ENCODE data around the gene CLPTM1.
"Not testable (repeated sequence)": the region's sequence is repeated elsewhere in the genome, so short reads cannot be mapped to it uniquely, and the experiment has no call there.

The CLPTM1 gene

DNA sequence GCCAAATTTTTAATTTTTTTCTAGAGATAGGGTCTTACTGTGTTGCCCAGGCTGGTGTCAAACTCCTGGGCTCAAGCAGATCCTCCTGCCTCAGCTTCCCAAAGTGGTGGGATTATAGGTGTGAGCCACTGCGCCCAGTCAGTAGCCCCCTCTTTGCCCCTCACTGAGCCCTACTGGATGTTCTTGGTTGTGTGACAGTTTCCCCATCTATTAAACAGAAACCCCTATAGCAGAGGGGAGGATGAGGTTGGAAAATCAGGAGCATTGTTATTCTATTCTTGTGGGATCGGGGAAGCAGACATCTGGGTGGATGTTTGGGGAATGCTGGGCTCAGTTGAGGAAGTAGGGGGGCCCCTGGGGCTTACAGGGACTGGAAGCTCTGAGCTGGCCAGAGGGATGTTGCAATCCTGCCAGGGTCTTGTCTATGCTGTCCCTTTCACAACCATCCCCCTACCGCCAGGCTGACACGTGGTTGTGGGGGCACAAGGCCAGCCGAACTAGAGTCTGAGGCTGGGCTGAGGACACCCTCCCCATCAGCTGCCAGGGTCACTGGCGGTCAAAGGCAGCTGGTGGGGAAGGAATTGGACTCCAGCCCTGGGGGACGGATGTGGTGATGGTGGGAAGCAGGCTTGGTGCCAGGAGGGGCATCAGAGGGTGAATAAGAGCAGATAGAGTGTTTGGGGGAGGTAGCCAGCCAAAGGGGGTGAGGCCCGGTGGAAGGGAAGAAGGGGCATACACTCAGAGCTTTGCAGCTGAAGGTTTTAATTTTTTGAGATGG lies 29.9 kb upstream of the CLPTM1 start:
- no peak for TF ChIP-seq ZNF274 (IDR thresholded peaks at IDR 0.05; ENCODE audit: low read depth, low read length)

DNA sequence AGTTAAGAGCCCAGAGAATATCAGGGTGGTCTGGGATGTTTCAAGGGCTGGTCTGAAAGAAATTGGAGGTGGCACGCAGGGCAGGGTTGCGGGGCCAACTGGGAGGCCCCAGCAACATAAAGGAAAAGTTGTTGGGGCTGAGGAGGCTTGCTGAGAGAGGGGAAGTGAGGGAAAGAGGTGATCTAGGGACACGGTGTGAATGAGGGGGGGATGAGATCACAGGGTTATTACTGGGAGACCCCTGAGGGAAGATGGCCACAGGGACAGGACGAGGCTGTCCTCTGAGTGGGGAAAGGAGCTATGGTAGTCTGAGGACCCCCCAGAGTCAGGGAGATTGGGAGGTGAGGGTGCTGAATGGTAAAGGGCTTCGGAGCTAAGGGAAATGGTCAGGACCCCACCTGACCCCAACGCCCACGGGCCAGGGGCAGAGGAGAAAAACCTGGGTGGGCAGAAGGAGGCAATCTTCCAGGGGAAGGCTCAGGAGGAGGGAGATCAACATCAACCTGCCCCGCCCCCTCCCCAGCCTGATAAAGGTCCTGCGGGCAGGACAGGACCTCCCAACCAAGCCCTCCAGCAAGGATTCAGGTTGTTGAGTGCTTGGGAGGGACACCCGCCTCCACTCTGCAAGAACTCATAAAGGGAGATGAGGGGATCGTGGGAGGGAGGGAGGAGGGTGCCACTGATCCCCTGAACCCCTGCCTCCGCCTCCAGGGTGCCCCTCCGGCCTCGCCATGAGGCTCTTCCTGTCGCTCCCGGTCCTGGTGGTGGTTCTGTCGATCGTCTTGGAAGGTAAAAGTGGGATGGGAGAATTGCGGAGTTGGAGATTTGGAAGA lies 28.7 kb upstream of the CLPTM1 start:
- H3K4me3 ChIP-seq (ENCODE audit: low read length), result not testable (repeated sequence)

More for the DNA sequence above, 29.9 kb upstream of the CLPTM1 start:
- no peak overlapping the region for H3K4me3 ChIP-seq (ENCODE audit: low read length)

DNA sequence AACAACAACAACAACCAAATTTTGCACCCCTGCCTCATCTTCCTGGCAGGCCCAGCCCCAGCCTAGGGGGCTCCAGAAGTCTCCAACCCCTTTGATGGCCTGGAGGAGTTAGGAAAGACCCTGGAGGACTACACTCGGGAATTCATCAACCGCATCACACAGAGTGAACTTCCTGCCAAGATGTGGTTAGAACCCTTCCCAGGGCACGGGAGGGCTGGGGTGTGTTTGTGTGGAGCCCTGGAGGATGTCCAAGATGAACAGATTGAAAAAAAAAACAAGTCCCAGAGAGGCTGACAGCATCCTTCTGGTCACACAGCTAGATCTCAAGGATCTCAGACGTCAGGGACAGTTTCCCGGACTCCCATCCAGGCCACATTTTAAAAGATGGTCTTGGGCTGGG lies 27.4 kb upstream of the CLPTM1 start:
- TF ChIP-seq ZNF274 (IDR thresholded peaks at IDR 0.05; ENCODE audit: low read depth, low read length), result no peak

DNA sequence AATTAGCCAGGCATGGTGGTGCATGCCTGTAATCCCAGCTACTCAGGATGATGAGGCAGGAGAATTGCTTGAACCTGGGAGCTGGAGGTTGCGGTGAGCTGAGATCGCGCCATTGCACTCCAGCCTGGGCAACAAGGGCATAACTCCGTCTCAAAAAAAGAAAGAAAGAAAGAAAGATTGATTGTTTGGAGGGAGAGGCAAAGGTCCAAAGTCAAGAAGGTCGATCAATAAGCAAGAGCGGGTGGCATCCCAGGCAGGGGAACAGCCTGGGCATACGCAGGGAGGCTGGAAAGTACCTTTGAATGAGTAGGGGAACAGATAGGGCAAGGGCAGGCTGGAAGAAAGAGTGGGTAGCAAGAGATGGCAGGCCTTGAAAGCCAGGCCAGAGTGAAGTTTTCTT lies 25.1 kb upstream of the CLPTM1 start:
- no peak for TF ChIP-seq ZNF274 (IDR thresholded peaks at IDR 0.05; ENCODE audit: low read depth, low read length)
- no peak overlapping the region for H3K4me3 ChIP-seq (ENCODE audit: low read length)

More for the DNA sequence above, 27.4 kb upstream of the CLPTM1 start:
- H3K4me3 ChIP-seq (ENCODE audit: low read length), result no peak overlapping the region

DNA sequence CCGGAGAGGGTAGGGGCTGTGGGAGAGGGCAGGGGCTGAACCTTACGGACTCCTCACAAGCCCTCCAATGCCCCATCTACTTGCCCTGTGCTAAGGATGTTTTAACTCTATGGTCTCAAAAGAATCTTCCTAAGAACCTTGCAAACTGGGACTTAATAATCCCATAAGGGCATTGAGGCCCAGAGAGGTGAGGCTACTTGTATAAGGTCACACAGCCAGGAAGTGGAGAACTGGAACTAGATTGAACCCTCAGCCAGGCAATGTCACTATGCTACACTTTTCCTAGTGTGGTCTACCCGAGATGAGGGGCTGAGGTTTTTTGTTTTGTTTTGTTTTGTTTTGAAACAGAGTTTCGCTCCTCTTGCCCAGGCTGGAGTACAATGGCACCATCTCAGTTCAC lies 23.6 kb upstream of the CLPTM1 start:
- TF ChIP-seq ZNF274 (IDR thresholded peaks at IDR 0.05; ENCODE audit: low read depth, low read length), result no peak
- H3K4me3 ChIP-seq (ENCODE audit: low read length), result no peak overlapping the region

DNA sequence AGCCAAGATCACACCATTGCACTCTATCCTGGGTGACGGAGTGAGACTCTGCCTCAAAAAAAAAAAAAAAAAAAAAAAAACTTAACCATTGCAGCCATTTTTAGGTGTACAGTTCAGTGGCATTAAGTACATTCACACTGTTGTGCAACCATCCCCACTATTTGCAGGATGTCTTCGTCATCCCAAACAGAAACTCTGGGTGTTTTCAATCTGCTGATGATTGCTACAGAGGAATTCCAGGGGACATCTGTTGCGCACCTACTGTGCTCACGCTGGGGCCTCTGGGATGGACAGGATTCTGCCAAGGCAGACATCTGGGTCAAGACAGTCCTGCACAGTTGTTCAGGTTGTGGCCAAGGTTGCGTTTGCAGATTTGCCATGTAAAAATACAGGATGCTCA lies 15.5 kb upstream of the CLPTM1 start:
- TF ChIP-seq ZNF274 (IDR thresholded peaks at IDR 0.05; ENCODE audit: low read depth, low read length), result no peak
- H3K4me3 ChIP-seq (ENCODE audit: low read length), result no peak overlapping the region

DNA sequence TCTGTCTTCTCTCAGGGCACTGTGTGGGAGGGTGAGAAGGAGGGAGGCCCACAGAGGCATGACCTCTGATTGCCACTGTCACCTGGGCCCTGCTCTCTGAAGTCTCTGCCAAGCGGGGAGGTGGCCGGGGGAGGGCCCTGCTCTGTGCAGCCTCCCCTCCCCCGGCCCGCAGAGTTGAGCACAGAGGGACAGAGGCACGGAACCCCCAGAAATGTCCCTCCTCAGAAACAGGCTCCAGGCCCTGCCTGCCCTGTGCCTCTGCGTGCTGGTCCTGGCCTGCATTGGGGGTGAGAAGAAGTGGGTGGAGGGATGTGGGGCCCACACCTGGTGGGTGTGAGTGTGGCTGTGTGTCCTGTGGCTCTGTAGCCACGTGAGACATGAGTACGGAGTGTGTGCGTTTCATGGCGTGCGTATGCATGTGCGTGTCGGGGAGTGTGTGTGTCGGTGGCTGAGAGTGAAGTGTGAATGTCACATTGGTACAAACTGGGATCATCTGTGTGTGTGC lies 13.1 kb upstream of the CLPTM1 start, which contains the start of gene APOC4:
Gene APOC4 (plus strand): TSS at position 171 of the 505 bp plus-strand sequence. CDS start 41 bp downstream, at position 212.
- no peak for TF ChIP-seq ZNF274 (IDR thresholded peaks at IDR 0.05; ENCODE audit: low read depth, low read length)
- no peak within 1 kb of the TSS for H3K4me3 ChIP-seq (ENCODE audit: low read length)

DNA sequence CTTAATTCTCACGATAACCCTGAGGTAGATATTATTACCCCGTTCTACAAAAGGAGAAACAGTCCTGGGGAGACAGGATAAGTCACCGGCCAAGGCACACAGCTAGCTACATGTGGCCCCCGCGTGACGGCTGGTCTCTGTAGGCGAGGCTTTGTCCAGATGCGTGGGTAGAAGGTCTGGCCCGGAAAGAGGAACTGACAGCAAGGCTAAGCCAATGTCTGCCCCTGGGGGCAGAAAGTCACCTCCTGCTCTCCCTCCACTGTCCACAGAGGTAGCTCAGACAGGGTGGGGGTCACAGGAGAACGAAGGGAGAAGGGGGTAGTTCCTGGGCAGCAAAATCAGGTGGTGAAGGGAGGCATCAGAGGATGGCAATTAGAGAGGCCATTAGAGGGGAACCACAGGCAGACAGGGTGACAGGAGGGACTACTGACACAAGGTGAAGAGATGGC lies 11.4 kb upstream of the CLPTM1 start:
- no peak for TF ChIP-seq ZNF274 (IDR thresholded peaks at IDR 0.05; ENCODE audit: low read depth, low read length)
- H3K4me3 ChIP-seq (ENCODE audit: low read length), result no peak overlapping the region

DNA sequence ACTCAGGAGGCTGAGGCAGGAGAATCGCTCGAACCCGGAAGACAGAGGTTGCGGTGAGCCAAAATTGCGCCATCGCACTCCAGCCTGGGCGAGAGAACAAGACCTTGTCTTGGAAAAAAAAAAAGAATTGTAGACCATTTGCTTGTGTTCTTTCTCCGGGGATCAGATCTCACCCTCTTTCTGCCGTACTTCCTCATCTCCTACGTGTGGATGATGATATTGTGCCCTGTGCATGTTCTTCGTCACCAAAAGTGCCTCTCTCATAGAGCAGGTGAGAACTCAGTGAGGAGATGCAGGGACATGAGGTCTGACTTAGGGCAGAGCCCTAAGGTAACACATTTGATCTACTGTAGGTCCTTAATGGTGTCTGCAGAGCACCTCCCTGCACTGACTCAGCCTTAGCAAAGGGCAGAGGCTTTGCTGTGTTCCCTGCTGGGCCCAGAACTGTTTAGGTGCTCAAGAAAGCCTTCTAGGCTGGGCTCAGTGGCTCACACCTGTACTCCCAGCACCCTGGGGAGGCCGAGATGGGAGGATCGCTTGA lies 8.1 kb upstream of the CLPTM1 start:
- no peak for TF ChIP-seq ZNF274 (IDR thresholded peaks at IDR 0.05; ENCODE audit: low read depth, low read length)
- H3K4me3 ChIP-seq (ENCODE audit: low read length), result no peak overlapping the region

DNA sequence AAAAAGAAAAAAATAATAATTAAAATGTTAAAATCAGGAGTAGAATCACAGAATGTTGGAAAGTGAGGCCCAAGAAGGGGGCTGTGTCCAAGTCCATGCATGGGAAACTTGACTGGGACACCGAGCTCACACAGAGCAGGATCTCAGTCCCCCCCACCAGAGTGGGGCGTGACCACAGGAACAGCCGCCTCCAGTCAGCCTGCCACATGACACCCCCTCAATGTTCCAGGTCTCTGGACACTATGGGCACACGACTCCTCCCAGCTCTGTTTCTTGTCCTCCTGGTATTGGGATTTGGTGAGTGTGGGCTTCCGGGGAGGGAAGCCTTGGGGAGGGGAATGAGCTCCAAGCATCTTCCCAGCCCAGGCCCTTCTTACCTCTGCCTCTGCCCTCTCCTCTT lies 6.9 kb upstream of the CLPTM1 start:
- no peak overlapping the region for H3K4me3 ChIP-seq (ENCODE audit: low read length)
- TF ChIP-seq ZNF274 (IDR thresholded peaks at IDR 0.05; ENCODE audit: low read depth, low read length), result no peak

DNA sequence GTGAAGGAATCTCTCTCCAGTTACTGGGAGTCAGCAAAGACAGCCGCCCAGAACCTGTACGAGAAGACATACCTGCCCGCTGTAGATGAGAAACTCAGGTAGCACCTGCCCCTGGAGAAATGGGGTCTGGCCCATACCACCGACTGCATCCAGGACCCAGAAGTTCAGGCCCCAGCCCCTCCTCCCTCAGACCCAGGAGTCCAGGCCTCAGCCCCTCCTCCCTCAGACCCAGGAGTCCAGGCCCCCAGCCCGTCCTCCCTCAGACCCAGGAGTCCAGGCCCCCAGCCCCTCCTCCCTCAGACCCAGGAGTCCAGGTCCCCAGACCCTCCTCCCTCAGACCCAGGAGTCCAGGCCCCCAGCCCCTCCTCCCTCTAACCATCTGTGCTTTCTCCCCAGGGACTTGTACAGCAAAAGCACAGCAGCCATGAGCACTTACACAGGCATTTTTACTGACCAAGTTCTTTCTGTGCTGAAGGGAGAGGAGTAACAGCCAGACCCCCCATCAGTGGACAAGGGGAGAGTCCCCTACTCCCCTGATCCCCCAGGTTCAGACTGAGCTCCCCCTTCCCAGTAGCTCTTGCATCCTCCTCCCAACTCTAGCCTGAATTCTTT lies 6.3 kb upstream of the CLPTM1 start:
- TF ChIP-seq ZNF274 (IDR thresholded peaks at IDR 0.05; ENCODE audit: low read depth, low read length), result no peak
- H3K4me3 ChIP-seq (ENCODE audit: low read length), result no peak overlapping the region

DNA sequence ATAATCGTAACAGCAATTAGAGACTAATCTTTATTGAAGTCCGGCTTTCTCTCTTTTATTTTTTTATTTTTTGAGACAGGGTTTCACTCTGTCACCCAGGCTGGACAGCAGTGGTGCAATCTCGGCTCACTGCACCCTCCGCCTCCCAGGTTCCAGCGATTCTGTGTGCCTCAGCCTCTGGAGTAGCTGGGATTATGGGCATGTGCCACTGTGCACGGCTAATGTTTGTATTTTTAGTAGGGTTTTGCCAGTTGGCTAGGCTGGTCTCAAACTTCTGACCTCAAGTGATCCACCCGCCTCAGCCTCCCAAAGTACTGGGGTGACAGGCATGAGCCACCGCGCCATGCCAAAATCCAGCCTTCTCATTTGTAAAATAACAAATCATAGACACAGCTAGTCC lies 5.6 kb upstream of the CLPTM1 start:
- TF ChIP-seq ZNF274 (IDR thresholded peaks at IDR 0.05; ENCODE audit: low read depth, low read length), result no peak
- H3K4me3 ChIP-seq (ENCODE audit: low read length), result no peak overlapping the region

DNA sequence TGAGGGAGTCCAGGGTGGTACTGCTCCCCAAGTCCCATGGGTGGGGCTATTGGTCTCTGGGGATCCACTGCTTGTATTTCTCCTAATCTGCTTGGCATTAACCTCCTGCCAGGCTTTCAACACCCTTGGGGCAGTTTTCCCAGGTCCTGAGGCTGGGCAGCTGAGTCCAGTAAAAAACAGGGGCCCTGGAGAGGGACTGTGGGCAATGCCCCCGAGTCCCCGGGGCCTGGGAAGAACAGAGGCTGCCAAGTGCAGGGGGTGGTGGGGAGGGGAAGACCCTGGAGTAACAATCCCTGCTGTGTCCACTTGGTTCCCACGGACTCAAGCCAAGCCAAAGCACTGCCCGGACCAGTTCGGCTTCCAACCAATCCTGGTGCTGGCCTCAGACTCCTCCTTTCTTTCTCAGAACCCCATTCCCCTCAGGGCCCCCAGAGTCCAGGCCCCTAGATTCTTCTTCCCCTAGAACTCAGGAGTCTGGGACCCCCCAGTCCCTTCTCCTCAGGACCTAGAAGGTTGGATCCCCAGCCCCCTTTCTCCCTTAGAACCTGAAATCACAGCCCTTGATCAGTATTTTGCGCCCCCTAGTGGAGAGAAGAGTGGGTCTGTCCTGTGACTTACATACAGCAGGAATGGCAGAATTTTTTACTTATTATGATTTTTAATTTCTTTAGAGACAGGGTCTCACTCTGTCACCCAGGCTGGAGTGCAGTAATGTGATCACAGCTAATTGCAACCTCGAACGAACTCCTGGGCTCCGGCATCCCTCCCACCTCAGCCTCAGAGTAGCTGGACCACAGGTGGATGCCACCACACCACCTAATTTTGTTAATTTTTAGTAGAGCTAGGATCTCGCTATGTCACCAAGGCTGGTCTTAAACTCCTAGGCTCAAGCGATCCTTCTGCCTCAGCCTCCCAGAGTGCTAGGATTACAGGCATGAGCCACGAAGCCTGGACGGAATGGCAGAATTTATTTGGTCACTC lies 3.7 kb upstream of the CLPTM1 start:
- TF ChIP-seq ZNF274 (IDR thresholded peaks at IDR 0.05; ENCODE audit: low read depth, low read length), result no peak
- no peak overlapping the region for H3K4me3 ChIP-seq (ENCODE audit: low read length)
